ENCODE results near the gene PRRG2.

The PRRG2 gene

DNA sequence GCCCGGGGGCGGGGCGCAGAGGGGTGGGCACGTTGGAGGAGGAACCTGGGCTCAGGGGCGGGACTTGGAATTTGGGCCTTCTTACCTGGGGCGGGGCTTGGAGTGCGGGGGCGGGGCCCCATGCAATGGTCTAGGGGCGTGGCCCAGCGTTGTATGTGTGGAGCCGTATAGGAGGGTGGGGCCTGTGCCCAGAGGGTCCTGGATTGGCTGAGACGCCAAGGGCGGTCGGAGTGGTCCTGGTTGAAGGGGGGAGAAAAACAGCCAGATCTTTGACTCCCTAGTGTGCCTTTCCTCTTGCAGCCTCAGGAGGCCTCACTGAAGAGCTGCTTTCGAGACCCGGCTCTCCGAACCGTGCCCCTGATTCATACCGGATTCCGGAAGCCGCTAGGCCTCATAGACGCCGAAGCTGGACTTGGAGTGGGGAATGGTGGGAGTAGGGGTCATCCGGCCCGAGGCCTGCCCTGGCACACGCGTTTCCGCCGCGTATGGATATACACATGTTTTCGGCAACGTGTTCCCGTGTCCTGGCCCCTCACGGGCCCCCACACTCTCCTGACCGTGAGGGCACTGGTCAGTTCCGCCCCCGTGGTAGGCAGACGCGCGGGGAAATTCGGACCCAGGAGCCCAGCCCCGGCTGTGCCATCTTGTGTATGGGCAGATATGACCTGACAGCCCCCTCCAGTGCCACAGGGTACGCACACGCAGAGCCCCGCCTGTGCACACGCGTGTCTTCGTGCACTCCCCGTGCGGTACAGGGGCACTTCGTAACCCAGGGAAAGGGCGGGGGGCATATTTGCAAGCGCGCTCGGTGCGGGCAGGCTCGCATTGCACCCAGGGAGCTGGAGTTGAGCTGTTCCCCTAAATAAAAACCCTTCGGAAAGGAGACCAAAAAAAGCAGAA, 9.2 kb downstream of the PRRG2 start:
- peak; percentile 94 to 96 (median 94) for DNase-seq

DNA sequence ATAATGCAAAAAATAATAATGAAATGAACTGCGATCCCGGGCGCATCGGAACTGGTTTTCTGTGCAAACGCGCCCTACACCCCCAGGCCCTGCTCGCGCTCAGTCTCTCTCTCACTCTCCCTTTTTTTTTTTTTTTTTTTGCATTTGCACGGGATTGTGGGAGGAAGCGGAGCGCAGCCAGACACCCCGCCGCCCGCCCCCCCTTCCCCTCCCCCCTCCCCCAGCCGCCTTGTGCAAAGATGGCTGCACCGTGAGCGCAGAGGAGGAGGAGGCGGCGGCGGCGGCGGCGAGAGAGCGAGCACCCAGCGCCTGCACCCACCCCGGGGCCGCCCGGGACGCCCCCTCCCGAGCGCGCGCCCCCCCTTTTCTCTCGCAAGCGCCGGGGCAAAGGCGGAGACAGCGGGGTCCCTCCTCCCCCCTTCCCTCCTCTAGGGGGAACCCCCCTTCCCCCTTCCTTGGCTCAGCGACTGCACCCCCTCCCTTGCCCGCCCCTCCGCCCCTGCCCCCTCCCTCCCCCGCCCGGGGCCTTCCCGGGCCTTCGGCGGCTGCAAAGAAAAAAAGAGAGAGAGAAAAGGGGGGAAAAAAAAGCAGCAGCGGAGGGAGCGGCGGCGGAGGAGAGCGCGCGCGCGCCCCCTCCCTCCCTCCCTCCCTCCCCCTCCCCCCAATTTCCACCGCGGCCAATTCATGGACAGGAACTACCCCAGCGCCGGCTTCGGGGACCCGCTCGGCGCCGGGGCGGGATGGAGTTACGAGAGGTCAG, 10.0 kb downstream of the PRRG2 start, which contains the start of gene PRR12:
PRR12 (plus strand) TSS at position 212 of the 760 bp plus-strand sequence; CDS start at position 685, 473 bp downstream.
- peak; percentile 62 to 72 (median 71) for DNase-seq

DNA sequence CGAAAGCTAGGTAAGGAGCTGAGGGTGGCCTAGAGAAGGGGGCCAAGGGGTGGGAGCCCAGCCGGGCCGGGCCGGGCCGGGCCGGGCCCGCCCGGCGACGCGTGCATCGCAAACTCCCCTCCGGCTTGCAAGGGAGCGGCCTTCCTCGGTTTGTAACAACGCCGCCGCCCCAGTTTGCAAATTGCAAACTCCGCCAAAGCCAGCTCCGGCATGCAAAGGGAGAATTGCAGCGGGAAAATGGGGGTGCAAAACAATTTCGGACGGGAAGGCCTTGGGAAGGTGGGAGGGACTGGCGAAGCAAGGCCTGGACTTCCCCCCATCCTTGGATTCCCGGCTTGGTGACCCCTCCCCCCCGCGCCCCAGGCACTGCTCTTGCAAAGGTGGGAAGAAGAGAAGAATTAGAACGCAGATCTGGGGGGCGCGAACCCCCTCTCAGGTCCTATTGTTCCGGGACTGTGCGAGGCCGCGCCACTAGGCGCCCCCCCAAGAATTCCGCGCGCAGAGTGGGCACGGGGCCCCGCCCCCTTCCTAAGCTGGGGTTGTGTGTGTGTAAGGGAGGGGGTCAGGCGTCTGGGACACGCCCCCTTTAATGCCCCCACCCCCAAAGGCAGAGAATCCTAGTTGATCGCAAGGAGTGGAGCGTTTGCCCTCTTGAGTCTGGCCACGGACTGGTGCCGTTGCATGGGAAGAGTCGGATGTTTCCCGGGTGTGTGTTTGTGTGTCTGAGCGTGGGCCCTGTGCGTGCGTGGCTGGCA, 10.8 kb downstream of the PRRG2 start:
- DNase-seq, result peak in 2 of 3 donors; percentile 23 to 58

- peak in 1 of 3 donors; percentile 13 for DNase-seq
Measured at GRCh38 chr19:49592486-49593232, 11.5 kb downstream of the PRRG2 start.

DNA sequence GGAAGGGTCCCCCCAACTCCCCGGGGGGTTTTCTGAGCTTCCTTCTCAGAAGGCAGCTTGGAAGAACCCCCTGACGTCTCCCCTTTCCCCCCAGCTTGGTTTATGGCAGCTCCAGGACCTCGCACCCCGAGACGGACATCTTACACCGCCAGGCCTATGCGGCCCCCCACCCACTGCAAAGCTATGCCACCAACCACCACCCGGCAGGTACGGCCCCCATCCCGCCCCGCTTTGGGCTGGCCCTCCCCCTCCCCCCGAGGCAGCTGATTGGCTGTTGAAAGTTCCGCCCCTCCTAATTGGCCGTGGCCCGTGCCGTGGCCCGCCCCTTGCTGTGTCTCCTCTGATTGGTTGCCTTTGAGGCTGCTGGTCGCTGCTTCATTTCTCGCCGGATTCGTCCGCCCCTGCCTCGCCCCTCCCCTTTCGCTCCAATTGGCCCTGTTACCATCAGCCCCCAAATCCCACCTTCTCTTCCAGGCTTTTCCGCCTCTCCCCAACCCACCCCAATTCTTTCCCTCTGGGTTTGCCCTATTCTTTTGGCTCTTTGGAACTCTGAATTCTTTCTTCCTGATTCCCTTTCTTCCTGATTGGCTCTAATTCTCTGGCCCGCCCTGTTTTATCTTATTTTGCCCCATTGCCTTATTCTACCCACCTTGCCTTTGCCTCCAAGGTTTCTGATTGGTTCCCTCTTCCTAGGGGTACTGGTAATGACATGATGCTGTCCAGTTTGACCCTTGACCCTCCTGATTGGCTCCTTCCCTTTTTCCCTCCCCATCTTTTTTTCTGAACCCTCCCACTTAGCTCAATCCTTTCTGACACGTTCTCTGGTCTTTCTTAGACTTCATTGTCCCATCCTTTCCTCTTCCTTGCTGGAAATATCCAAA, 12.4 kb downstream of the PRRG2 start:
- DNase-seq, result peak; percentile 87 to 94 (median 91)

DNA sequence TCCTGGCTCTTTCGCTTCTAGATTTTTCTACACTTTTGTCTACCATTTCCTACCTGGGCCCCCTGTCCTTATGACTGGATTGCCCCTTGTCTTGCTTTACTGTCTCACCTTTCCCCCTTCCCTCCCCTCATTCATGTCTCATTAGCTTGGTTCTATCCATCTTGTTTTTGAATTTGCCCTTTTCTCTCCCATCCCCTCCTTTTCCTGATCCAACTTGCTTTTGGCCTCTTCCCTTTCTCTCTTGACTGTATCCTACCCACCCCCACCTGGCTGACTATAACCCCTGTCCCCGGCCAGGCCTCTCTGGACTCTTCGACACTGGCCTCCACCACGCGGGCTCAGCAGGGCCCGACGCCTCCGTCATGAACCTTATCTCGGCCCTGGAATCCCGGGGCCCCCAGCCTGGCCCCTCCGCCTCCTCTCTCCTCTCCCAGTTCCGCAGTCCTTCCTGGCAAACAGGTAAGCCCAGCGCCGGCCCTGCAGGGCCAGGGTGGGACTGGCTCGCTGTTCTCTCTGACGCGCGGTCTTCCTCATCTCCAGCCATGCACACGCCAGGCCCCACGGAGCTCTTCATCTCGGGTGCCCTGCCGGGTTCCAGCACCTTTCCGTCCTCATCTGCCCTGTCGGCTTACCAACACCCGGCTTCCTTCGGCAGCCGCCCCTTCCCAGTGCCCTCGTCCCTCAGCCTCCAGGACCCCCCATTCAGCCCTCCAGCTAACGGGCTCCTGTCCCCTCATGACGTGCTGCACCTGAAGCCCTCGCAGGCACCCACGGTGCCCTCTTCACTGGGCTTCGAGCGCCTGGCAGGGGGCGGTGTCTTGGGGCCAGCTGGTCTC, 13.3 kb downstream of the PRRG2 start:
- DNase-seq, result no peak

DNA sequence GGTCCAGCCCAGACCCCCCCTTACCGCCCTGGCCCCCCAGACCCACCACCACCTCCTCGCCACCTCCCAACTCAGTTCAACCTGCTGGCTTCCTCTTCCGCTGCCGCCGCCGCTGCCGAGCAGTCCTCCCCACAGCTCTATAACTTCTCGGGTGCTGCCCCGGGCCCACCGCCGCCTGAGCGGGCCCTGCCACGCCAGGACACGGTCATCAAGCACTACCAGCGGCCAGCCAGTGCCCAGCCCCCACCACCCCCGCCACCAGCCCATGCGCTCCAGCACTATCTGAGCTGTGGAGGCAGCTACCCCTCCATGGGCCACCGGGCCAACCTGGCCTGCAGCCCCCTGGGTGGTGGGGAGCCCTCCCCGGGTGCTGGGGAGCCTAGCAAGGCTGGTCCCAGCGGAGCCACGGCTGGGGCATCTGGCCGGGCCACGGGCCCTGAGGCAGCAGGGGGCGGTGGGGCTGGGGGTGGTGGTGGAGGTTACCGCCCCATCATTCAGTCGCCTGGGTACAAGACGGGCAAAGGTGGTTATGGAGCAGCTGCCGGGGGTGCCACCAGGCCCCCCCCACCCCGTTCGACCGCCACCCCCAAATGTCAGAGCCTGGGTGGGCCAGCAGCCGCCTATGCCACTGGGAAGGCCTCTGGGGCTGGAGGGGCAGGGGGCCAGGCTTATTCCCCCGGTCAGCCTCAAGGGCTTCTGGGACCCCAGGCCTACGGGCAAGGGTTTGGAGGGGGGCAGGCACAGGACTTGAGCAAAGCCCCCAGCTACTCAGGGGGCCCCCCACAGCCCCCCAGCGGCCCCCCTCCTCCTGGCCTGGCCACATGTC, 14.1 kb downstream of the PRRG2 start:
- DNase-seq, result no peak

GRCh38 chr19:49595819-49596404, 14.8 kb downstream of the PRRG2 start:
- no peak for DNase-seq

DNA sequence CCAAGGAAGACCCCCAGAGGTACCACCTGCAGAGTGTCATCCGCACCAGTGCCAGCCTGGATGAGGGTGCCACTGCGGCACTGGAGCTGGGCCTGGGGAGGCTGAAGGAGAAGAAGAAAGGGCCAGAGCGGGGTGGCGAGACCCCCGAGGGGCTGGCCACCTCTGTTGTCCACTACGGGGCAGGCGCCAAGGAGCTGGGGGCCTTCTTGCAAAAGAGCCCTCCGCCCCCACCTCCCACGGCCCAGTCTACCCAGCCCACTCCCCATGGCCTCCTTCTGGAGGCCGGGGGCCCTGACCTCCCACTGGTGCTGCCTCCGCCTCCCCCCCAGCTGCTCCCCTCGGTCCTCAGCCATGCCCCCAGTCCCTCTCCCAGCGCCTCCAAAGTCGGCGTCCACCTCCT, 15.3 kb downstream of the PRRG2 start:
- DNase-seq, result no peak

DNA sequence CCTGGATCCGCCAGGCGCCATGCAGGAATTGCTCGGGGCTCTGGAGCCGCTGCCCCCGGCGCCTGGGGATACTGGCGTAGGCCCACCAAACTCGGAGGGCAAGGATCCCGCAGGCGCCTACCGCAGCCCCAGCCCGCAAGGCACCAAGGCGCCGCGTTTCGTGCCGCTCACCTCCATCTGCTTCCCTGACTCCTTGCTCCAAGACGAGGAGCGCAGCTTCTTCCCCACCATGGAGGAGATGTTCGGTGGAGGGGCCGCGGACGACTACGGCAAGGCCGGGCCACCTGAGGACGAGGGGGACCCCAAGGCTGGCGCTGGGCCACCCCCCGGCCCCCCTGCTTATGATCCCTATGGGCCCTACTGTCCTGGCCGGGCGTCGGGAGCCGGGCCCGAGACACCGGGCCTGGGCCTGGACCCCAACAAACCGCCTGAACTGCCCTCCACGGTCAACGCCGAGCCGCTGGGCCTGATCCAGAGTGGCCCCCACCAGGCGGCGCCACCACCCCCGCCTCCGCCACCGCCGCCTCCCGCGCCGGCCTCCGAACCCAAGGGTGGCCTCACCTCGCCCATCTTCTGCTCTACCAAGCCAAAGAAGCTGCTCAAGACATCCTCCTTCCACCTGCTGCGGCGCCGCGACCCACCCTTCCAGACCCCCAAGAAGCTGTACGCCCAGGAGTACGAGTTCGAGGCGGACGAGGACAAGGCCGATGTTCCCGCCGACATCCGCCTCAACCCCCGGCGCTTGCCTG, 16.0 kb downstream of the PRRG2 start:
- DNase-seq, result no peak

GRCh38 chr19:49597703-49597974, 16.5 kb downstream of the PRRG2 start:
- DNase-seq, result no peak

DNA sequence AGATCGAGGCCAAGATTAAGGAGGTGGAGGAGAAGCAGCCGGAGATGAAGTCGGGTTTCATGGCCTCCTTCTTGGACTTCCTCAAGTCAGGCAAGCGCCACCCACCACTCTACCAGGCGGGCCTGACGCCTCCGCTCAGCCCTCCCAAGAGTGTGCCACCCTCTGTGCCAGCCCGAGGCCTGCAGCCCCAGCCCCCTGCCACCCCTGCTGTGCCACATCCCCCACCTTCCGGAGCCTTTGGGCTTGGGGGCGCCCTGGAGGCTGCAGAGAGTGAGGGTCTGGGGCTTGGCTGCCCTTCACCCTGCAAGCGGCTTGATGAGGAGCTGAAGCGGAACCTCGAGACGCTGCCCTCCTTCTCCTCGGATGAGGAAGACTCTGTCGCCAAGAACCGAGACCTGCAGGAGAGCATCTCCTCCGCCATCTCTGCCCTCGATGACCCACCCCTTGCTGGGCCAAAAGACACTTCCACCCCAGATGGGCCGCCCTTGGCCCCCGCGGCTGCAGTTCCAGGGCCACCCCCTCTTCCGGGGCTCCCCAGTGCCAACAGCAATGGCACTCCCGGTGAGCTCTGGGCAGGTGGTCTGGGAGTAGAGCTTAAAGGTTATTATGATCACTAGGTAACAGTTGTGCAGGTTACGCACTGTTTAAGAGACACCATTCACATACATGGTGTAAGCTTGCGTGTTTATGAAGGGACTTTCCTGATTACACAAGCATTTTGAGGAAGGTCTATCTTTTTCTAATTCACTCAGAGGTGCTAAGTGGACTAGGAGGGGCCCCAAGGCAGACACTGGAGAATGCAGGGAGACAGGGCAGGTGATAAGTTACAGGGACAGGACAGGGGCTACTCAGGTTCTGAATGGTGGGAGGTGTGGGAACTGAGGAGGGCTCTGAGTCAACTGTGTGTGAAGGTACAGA, 18.5 kb downstream of the PRRG2 start:
- peak; percentile 43 to 55 (median 47) for DNase-seq

DNA sequence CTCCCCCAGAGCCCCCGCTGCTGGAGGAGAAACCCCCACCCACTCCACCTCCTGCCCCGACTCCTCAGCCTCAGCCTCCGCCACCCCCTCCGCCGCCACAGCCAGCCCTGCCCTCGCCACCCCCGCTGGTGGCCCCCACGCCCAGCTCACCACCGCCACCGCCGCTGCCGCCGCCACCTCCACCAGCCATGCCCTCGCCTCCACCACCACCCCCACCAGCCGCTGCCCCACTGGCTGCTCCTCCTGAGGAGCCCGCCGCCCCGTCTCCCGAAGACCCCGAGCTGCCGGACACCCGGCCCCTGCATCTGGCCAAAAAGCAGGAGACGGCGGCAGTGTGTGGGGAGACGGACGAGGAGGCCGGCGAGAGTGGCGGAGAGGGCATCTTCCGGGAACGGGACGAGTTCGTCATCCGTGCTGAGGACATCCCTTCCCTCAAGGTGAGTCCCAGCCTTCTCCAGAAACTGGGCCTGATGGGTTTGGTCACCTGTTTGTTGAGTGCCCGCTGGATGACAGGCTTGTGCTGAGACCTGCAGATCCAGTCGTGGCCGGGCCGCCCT, 20.4 kb downstream of the PRRG2 start:
- DNase-seq, result no peak

GRCh38 chr19:49602806-49603205, 21.7 kb downstream of the PRRG2 start:
- no peak for DNase-seq

DNA sequence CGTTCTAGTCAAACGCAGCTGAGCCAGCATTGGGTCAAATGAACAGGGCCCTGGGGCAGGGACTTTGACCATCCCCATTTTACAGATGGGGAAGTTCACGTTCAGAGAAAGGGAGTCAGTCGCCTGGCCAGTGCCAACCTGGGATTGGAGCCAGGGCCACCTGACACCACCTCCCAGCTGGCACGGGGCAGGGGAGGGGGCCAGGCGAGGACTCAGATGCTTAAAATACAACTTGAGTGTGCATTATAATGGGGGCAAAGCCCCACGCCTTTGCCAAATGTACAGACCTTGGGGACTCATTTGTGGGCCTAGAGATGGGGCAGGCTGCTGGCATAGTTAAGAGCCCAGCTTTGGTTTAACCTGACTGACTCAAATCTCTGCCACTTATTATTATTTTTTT, 24.5 kb downstream of the PRRG2 start:
- no peak for DNase-seq

DNA sequence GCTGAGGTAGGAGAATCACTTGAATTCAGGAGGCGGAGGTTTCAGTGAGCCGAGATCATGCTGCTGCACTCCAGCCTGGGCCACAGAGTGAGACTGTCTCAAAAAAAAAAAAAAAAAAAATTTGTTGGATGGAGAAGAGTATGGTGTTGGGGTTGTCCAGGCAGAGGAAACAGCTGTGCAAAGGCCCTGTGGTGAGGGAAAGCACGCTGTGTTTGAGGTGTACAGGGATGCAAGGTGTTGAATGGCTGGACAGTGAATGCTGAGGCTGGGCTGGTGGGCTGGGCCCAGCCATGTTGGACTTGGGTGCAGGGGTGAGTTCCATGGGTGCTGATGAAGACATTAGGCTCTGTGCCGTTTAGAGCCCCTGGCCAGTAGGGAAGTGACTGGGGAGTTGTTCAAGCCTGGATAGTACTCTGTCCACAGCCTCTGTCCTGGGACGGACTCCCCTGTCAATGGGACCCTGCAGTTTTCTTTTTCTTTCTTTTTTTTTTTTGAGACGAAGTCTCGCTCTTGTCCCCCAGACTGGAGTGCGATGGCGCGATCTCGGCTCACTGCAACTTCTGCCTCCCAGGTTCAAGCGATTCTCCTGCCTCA, 28.5 kb downstream of the PRRG2 start:
- DNase-seq, result no peak

DNA sequence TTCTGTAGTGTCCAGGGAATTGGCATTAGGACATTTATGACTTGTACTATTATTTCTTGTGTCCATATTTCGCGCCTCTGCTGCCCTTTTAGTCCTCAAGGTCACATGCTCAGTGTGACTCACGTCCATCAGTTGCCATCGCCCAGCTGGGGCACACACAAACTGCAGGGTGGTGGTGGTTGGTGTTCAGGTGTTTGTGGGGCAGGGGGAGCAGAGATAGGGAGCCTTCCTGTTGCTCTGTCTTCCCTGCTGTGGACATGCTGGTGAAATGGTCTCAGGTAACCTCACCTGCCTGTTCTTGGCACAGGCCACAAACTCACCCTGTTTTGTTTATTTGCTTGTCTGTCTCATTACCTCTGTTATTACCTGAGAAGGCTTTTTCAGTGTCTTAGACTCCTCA, 32.3 kb downstream of the PRRG2 start:
- DNase-seq, result peak; percentile 54 to 65 (median 62)

Data from suppressor macrophage treated with lipopolysaccharide for 1 hour (primary cell).